Ovary (tissue), 9 donors: ENCODE results near the gene CGNL1. TPM values are rescaled to one million over a fixed set of nuclear protein-coding genes. Genes with fewer than 3 reads are reported as not detected.

Experiments used
- DNase-seq, 5 donors: peaks; one replicate each; pipeline ENCODE4 v3.0.0-alpha.2; 2019 to 2020
- H3K27ac ChIP-seq, 2 donors: fragments of 200-600 bp; one replicate each; pipeline versions ENCODE4 v1.5.1 to v1.8.0; 2019 to 2022
- H3K27me3 ChIP-seq: fragments of 200-600 bp; one replicate; pipeline ENCODE4 v1.8.0; 2022
- H3K36me3 ChIP-seq: fragments of 200-600 bp; sonication (generic); one replicate; pipeline ENCODE4 v1.5.1; 2019
- H3K4me1 ChIP-seq: one replicate; pipeline ENCODE4 v1.8.1; 2013; ENCODE audit warnings: mild to moderate bottlenecking, moderate library complexity; ENCODE audit not compliant: insufficient read depth
- H3K4me3 ChIP-seq: fragments of 200-600 bp; sonication (generic); one replicate; pipeline ENCODE4 v1.5.1; 2017
- H3K9me3 ChIP-seq, 2 donors: fragments of 200-600 bp in 1 of 2; sonication (generic) in 1 of 2; one replicate each; pipeline versions ENCODE4 v1.5.1 to v1.8.1; 2013 to 2019; ENCODE audit warnings: mild to moderate bottlenecking in 1 of 2, moderate library complexity in 1 of 2
- CTCF ChIP-seq, 3 donors: fragments of 450-650 bp in 2 of 3; fragments of 200-600 bp in 1 of 3; IDR thresholded peaks; one replicate each; pipeline versions ENCODE4 v1.5.1 to v1.8.0; 2016 to 2022; ENCODE audit warnings: antibody characterized with exemption in 3 of 3, mild to moderate bottlenecking in 1 of 3
- EP300 ChIP-seq: sonication (generic); formaldehyde crosslinking; IDR thresholded peaks from one replicate; pipeline ENCODE4 v1.6.1; 2017; ENCODE audit warnings: antibody characterized with exemption
- POLR2A ChIP-seq: fragments of 450-650 bp; IDR thresholded peaks from one replicate; pipeline ENCODE4 v1.6.1; 2017; ENCODE audit warnings: antibody characterized with exemption, mild to moderate bottlenecking, moderate library complexity
- WGBS, 3 donors: extraction: QIAGEN DNeasy Blood & Tissue Kit in 1 of 3; methylation state at CpG; one replicate each; pipeline versions ENCODE4 v1.1.5 to v1.1.7; 2013 to 2017; 5-methylcytosine and 5-hydroxymethylcytosine counted together
- intact Hi-C, 4 donors: fragments of 100-400 bp; cut with DNase I; formaldehyde crosslinking; loops; one replicate each; pipeline versions ENCODE4 v1.11.0 to v1.15.1; 2022 to 2023
- polyA plus RNA-seq, 2 donors: library from polyadenylated mRNA; stranded (reverse); fragments of 200-250 nt in 1 of 2; fragments of 350-450 nt in 1 of 2; fragmentation: Illumina TruSeq in 1 of 2; extraction: RNeasy Lipid Tissue Mini Kit (QIAGEN cat#74804) in 1 of 2; gene quantifications; one replicate each; pipeline ENCODE4 v1.2.3, GENCODE V29; 2013 to 2014
- total RNA-seq, 7 donors: library from RNA; depleted of rRNA in 2 of 7; stranded (reverse); fragments of >200 nt in 2 of 7; fragmentation: NEBNext Ultra II Directional in 3 of 7; extraction: Animal tissue kit (Norgen Biotek cat#: 25700) in 3 of 7; gene quantifications; one replicate each; pipeline versions ENCODE4 v1.1.0 to v1.2.4, GENCODE V29; 2016 to 2023
- donor health status: DM: no; HTN: no; CAD: no; lungs with moderate emphysema.
- donor health status: DM: no; HTN: no; CAD: no.
- donor health status: Bipolar disorder and iron deficiency.
- donor health status: DM: yes; HTN: yes; CAD: no.
- donor health status: DM: no; HTN: no; CAD: no.
- donor health status: DM: yes; HTN: yes; CAD: no.

Gene CGNL1
- total and polyA plus RNA-seq, 9 donors = 7.8 to 26.1 (median 13.6) TPM

- no peaks in the 10 kb centered on the region for H3K36me3 ChIP-seq
- DNase-seq = no peak
- intact Hi-C loops = no loop called here
- no peak overlapping the region for H3K27ac ChIP-seq
- TF ChIP-seq CTCF (IDR thresholded peaks at IDR 0.05) = no peak
- no peak for TF ChIP-seq EP300
- peaks cover 2% of the 10 kb centered on the region for H3K4me1 ChIP-seq
- H3K27me3 ChIP-seq = no peaks in the 10 kb centered on the region
- WGBS, 3 donors = 87 to 91% (median 91%) methylated on average over 6 of the region's 6 CpGs
- H3K4me3 ChIP-seq = no peak overlapping the region
- no peaks in the 10 kb centered on the region for H3K9me3 ChIP-seq
Observed at GRCh38 chr15:57438166-57438565, 61.9 kb downstream of the CGNL1 start.

- no peaks in the 10 kb centered on the region for H3K27me3 ChIP-seq
- H3K9me3 ChIP-seq = no peaks in the 10 kb centered on the region
- no peak for DNase-seq
- no peak overlapping the region for H3K4me3 ChIP-seq
- WGBS, 3 donors = 90 to 95% (median 95%) methylated on average over 26 of the region's 26 CpGs
- H3K4me1 ChIP-seq = peaks cover 2% of the 10 kb centered on the region
- H3K27ac ChIP-seq = no peak overlapping the region
- TF ChIP-seq POLR2A (no peak), EP300 (no peak), CTCF (IDR thresholded peaks at IDR 0.05) (no peak)
- intact Hi-C loops = no loop called here
- H3K36me3 ChIP-seq = no peaks in the 10 kb centered on the region
Observed at GRCh38 chr15:57439128-57440027, 63.1 kb downstream of the CGNL1 start.

GRCh38 chr15:57440167-57440566 is 63.9 kb downstream of the CGNL1 start:
- intact Hi-C loops = no loop called here
- Histone ChIP-seq H3K36me3 (no peaks in the 10 kb centered on the region), H3K4me1 (peaks cover 2% of the 10 kb centered on the region), H3K27me3 (no peaks in the 10 kb centered on the region), H3K27ac (no peak overlapping the region), H3K4me3 (no peak overlapping the region), H3K9me3 (no peaks in the 10 kb centered on the region)
- WGBS, 3 donors = 61 to 69% (median 62%) methylated on average over 3 of the region's 3 CpGs
- TF ChIP-seq CTCF (IDR thresholded peaks at IDR 0.05) (no peak), POLR2A (no peak), EP300 (no peak)
- no peak for DNase-seq

- H3K4me1 ChIP-seq = peaks cover 2% of the 10 kb centered on the region
- H3K27ac ChIP-seq = no peak overlapping the region
- H3K9me3 ChIP-seq = no peaks in the 10 kb centered on the region
- no peaks in the 10 kb centered on the region for H3K27me3 ChIP-seq
- H3K4me3 ChIP-seq = no peak overlapping the region
- no peaks in the 10 kb centered on the region for H3K36me3 ChIP-seq
- intact Hi-C loops = no loop called here
- WGBS, 3 donors = 0 to 8% (median 3%) methylated on average over 1 of the region's 1 CpG
- no peak for DNase-seq
- no peak for TF ChIP-seq EP300
- TF ChIP-seq CTCF (IDR thresholded peaks at IDR 0.05) = no peak
- no peak for TF ChIP-seq POLR2A
Observed at GRCh38 chr15:57440799-57441198, 64.5 kb downstream of the CGNL1 start.
